GM12892 (cell line): ENCODE data around the gene MEGF11.

Experiments
- POLR2AphosphoS5 ChIP-seq: IDR thresholded peaks from 2 replicates; pipeline ENCODE4 v1.6.1; 2011; ENCODE audit warnings: low read depth, low read length, control low read depth
- TAF1 ChIP-seq: IDR thresholded peaks from 2 replicates; pipeline ENCODE4 v1.6.1; 2011; ENCODE audit warnings: low read depth, mild to moderate bottlenecking, control low read depth, low read length, borderline replicate concordance

- no peak for TF ChIP-seq POLR2AphosphoS5
- no peak for TF ChIP-seq TAF1
These were observed 57.8 kb downstream of the MEGF11 start for GRCh38 chr15:66195621-66196230.
